NCI-H526 (cell line): ENCODE measurements around the gene JAM3.
"Not testable (repeated sequence)": the region's sequence is repeated elsewhere in the genome, so short reads cannot be mapped to it uniquely, and the experiment has no call there.

Source experiments
- DNase-seq, 2 experiments: peaks; one replicate each; lab custom pipeline; 2025; lab: John Stamatoyannopoulos, UW

The JAM3 gene

DNA sequence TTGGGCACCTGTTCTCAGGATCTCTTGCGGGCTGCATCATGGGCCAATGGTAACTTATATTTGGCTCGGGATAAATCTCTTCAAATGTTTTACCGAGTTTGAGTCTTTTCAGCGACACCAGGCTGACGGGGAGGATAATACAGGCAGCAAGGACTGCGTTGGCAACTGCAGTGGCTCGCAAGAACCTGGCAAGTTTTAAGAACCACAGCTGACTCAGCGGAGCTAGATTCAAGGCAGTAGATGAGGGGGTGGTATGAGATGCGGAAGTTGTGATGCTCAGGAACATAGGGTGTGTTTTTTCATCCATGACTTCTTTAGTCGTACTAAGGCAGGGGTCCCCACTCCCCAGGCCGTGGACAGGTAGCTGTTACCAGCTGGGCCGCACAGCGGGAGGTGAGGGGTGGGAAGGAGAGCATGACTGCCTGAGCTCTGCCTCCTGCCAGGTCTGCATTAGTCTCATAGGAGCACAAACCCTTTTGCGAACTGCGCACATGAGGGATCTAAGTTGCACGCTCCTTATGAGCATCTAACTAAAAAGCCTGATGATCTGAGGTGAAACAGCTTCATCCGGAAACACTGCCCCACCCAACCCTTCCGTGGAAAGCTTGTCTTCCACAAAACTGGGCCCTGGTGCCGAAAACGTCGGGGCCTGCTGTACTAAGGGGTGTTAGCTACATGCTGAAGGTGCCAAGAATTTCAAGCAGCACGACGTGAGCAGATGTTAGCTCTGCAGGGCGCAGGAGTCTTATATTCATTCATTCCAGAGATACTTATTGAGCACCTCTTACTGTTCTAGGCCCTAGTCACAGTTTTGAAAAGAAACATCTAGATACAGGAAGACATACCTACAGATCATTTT, 6.4 kb upstream of the JAM3 start:
- no peak for DNase-seq

DNA sequence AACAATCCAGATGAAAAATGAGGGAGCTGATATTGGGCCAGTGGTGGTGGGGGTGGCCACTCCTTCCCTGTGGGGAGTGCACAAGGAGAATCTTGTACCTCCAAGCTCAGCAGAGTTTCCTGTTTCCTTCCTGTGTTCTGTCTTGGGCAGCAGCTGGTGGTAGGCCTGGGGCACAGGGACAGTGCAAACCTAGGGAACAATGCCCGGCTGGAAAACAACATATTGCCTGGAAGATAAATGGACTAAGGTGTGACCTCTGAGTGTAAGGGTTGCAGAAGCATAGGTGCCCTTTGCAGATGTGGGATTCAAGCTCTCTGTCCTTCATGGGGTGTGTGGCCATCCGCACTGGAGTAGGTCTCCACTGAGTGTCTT, 5.8 kb upstream of the JAM3 start:
- no peak for DNase-seq

DNA sequence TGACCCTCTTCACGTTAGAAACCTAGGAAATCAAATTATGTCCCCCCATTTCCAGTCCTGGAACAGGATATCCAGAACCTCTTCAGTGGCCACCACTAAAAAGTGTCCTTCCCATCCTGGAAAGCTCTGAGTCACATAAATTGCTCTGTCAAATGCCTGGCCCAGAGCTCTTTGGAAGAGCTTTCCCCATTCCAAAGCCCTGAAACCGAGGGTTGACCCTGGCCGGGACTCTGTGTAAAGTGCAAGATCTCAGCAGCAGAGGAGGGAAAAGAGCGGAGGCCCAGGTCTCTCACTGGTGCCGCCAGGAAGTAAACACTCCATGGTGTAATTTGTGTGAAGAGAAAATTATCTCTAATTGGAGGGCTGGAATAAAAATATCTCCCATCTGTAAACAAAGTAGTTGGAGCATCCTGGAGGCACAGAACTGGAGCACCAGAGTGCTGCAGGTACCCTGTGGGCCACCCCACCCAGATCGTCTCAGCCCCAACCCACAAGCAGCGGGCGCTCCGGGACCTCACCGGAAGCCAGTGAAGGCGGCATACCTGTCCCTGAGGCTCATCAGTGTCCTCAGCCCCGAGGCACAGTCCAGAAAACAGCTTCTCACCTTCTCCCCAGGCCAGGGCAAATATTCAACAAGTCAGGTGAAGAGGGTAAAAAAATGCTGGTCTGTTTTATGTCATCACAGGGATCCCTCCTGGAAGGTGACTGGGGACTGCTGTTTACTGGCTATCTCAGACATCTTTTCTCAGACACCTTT, 4.7 kb upstream of the JAM3 start:
- peak in 1 of 2 experiments; percentile 39 for DNase-seq

DNA sequence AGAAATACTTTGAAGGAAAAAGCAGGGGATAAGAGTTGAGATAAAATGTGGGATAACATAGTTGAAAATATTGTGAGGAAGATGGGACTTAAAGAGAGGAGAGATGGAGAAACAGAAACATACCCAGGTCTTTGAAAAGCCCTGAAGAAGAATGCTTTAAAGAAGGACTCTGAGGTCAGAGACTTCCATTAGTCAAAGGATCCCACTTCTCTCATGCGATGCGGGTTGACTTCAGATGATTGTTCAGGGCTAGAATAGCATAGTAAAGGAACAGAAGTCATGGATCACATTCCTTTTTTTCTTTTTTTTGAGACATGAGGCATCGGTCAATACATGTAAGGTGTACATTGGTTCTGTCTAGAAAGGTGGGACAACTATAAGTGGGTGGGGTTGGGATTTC, 3.5 kb upstream of the JAM3 start:
- DNase-seq = no peak

DNA sequence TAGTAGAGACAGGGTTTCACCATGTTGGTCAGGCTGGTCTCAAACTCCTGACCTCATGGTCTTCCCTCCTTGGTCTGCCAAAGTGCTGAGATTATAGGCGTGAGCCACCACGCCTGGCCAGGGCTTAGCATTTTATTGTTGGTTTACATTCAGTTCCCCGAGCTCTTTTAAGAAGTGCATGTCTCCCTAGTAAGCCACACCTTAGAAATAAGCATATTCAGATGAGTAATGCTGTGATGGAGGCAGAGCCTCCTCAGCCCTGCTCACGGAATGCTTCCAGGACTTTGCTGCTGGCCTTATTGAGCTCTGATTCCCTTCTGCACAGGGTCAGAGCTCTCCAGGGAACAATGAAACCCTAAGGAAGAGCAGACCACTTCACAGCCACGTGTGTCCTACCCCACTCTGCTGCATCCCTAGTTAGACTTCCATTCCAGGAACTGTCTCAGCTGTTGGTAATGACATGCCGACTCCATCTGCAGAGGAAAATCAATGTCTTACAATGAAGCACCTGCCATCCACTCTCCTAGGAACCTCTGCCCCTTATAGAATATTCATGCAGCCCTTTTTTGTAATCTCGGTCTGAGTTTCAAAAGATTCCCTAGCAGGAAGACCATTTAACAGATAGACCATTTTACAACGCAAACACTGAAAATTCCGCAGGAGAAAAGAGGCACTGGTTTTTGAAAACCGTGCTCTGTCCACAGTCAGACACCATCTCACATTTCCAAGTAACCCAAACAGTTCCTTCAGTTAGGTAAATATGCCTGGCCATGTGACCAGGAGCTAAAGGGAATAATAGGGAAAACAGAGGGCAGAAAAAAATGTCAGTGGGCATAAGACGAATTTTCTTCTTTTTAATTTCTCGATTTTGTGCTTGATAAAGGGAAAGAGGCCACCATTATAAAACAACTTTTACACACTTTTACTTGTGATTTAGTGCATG, 1.7 kb upstream of the JAM3 start:
- peak; percentile 82 to 89 for DNase-seq

DNA sequence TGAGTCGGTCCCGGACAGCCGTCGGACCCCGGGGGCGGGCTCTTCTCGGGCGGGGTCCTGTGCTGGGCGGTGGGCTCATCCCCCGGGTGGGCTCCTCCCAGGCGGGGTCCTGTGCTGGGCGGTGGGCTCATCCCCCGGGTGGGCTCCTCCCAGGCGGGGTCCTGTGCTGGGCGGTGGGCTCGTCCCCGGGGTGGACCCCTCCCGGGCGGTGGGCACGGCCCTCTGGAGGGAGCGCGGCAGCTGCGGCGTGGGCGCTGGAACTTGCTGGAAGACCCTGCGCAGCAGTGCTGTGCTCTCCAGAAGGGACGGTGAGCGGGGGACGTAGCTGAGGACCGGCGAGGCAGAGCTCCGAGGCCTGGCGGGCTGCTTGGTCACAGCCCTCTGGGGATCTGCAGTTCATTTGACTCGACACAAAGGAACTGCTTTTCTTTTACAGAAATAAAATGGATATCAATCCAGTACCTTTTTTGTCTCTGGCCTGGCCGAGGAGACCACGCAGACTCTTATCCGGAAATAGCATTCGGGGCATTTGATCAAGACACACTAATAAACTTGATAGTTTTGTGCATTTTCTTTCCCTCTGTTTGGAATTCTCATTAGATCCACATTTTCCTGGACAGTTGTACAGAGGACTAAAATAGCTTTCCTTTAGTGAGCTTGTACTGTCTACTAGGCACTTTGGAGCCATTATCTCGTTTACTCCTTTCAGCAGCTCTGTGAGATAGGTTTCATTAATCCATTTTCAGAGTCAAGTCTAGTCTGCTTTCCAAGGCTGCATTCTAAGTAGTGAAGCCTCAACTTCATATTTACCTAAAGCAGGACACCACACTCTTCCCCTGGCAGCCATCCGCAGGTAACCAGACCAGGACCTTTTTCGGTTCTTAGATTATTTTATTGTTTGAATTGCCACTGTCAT, 812 bp downstream of the JAM3 start:
- DNase-seq = peak; percentile 40 to 85

DNA sequence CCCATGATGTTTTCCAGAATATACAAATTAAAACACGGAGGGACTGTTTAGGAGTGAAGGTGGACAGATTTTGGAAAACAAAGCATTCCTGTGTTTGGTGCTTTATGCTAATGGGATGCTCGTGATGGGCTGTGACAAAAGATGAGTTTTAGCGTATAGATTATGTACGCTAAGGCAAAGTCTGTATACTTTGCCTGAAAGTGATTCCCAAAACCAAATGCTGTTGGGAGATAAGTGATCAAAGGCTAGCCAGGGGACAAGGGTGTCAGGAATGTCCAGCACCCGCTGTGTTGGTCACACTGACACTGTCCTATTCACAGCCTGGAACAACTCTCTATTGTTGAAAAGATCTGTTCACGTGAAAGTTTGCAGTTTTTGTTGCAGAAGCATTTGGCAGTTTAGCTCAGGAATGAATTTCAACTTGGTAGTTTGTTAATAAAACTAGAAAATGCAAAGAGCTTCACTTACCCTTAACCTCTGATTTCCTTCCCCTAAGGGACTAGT, 1.5 kb downstream of the JAM3 start:
- DNase-seq = peak; percentile 70 to 72

DNA sequence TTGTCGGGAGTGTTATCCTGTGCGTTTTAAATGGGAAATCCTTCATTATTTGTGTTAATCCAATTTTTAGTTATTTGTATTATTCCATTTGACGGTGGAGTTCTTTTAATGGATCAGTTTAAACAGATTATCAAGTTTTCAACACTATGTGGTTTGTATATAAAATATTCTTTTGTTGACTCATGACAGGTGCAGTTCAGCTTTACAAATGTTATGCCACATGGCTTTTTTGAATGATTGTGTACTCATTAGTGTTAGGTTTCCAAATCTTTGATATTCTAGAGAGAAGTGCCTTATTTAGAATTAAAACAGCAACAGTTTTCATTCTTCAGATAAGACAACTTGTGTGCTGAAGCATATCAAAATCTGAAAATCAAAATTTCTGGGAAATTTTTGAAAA, 2.4 kb downstream of the JAM3 start:
- DNase-seq = peak; percentile 73 to 75

DNA sequence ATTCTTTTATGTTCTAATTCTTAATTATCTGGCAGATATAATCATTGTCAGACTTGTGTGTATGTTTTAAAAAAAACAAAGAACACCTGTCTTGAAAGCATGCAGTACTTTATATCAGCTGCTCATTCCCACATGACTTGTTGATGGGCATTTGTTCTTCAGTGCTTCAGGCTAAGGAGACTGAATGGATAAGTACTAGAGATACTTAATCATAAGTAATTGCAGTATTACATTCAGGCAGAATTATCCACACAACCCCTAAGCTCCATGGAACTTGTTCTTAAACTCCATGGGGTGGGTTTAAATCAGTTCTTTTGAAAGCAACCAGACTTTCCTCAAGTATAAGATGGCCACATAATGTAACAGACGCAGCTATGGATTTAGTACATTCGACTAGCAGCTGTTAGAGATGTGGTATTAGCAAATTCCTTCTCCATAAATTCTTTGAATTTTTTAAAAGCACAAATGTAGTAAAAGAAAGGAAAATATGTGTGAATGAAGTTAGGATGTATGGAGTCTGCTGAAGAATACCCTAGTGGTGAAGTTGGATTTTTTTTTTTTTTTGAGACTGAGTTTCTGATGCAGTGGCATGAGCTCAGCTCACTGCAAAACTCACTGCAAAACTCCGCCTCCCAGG, 3.0 kb downstream of the JAM3 start:
- DNase-seq = peak in 1 of 2 experiments; percentile 42

DNA sequence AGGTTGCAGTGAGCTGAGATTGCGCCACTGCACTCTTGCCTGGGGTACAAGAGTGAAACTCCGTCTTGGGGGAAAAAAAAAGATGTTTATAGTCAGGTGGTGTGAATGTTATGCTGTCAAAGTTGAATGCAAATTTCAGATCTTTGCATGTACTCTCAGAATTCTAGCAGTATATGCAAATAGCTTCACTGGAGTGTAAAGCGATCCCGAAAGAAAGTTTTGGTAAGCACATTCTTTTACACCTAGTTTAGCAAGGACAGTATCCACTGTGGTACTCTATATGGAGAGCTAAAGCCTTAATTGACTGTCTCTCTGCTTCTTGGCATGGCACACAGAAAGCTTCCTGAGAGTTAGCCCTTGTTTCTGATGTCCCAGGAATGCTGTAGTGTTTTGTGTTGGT, 4.0 kb downstream of the JAM3 start:
- DNase-seq = peak; percentile 95 to 96

DNA sequence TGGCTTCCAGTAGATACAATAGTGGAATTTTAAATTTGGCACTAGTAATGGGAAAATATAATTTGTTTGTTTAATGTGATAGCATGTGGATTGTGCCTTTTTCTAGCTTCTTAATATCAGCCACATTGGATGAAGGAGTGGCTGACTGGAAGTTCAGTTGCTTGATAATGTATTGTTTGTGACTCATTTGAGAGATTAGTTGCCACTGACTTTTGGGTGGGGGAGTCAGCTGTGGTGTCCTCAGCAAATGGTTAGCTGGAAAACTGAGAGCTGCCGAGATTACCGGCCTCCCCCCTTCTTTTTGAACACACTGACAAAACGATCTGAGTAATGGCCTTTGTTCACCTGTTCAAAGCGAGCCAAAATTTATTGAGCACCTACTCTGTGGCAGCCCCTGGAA, 5.5 kb downstream of the JAM3 start:
- DNase-seq = no peak

DNA sequence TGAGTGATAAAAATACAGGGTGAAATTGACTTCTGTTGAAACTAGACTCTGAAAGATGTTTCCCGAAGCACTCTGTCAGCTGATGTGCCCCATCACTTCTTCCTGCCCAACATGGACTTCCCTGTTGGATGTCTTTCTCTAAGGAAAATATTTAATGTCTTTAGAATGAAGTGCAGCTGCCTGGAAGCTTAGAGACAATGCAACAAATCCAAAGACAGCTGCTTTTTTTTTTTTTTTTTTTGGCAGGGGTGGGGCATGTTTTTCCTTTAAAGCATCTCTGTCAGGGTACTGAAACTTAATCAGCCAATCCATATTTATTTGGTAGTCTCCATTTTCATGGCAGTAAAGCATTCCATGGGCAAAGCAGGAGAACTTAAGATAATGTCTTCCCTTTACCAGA, 5.9 kb downstream of the JAM3 start:
- DNase-seq = no peak

DNA sequence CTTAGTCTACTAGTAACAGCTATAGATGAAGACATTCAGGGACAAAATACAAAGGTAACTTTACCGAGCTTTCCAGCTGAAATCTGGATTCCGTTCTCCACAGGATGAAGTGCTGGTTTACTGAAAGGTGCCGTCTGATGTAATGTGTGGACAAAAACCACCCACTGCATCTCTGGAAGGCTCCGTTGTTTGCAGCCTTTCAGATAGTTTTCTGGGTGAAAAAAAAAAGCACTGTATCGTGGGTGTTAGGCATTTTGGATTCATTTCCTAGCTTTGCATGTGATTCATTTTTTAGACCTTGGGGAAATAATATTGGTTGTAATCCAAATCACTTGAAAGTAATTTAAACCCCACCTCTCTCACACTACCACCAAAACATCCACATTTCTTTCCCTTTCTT, 10.4 kb downstream of the JAM3 start:
- no peak for DNase-seq

DNA sequence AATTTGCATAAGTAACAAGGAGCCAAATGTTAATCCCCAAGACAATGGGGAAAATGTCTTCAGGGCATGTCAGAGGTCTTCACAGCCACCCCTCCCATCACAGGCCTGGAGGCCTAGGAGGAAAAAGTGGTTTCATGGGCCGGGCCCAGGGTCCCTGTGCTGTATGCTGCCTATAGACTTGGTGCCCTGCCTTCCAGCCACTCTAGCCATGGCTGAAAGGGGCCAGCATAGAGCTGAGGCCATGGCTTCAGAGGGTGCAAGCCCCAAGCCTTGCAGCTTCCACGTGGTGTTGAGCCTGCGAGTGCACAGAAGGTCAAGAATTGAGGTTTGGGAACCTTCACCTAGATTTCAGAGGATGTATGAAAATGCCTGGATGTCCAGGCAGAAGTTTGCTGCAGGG, 12.4 kb downstream of the JAM3 start:
- DNase-seq = not testable (repeated sequence)

DNA sequence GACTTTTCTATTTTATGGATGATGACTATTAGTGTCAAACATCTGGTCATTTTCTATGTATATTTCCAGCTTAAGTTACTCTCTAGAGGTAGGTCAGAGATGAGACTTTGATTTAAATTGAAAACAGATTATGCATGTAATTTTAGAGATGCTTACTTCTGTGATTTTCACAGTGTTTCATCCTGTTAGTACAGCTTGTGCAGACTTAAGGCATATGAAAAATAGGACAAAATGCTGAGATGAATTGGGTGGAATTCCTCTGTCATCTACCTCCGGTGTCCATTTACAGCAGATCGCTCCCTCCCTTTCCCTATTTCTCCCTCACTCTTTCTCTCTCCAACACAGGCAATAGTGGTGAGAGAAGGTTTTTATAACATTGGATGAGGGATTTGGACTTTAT, 14.1 kb downstream of the JAM3 start:
- DNase-seq = no peak

DNA sequence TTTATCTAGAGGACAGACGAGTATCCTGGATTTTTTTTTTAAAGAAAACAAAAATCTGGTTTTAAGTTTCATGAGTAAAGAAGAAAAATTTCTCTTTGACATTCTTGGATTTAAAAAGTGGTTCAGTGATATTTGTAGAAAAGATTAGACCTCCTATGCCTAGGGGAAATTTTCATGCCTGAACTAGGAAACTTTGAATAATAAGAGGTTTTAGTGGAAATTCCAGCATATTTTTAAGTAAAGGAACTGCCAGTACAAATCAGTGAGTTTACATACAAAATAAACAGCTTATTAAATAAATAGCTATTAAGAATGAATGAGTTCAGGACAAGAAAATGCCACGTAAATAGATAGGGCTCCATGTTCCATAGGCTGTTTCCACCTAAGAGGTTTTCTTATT, 17.5 kb downstream of the JAM3 start:
- no peak for DNase-seq

DNA sequence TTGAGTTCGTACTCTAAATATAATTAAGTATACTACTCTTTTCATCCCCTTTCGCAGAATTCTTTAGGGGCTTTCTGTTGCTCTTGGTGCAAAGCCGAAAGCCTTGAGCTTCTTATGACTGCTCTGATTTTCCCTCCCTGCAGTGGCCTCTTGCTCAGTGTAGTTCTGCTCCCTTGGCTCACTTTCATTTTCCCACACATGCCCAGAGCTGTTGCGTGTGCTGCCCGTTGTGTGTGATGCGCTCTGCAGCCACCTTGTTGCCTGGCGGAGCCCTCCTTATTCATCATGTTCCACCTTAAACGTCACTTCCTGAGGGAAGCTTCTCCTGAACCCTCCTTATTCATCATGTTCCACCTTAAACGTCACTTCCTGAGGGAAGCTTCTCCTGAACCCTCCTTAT, 23.1 kb downstream of the JAM3 start:
- DNase-seq = not testable (repeated sequence)

DNA sequence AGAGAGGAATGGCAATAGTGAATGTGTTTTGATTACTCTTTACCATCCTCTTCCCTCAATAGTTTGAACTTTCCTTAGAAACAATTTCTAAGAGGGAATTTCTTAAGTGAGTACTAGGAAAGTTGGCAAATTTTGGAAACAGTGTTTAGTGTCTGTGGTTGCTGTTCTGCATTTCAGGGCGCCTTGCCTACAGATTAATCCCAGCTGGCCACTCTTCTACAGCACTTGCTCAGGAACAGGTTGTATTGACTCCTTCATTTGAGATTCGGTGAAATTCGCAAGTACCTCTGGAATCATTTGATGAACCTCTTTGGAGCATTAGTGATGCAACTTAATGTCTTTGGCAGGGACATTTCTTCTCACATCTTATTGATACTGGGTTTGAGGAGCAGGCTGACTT, 28.3 kb downstream of the JAM3 start:
- DNase-seq = no peak

DNA sequence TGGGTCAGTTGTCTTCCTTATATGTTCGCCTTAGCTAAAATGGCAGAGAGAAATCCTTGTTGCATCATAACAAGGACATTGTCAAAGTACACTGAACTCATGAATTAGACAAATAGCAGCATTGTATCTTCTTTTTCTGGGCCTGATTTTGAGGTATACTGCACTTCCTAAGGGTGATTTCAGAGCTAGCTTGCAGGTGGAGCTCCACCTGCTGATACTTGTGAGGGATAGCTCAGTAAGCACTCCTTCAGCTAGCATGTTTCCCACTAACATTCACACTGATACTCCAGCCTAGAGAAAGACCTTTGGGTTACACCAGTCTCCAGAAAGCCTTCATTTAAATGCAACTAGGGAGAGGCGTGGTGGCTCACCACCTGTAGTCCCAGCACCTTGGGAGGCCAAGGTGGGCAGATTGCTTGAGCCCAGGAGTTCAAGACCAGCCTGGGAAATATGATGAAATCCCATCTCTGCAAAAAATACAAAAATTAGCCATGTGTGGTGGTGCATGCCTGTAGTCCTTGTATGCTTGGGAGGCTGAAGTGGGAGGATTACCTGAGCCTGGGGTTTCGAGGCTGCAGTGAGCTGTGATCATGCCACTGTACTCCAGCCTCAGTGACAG, 29.8 kb downstream of the JAM3 start:
- DNase-seq = peak; percentile 77 to 90

DNA sequence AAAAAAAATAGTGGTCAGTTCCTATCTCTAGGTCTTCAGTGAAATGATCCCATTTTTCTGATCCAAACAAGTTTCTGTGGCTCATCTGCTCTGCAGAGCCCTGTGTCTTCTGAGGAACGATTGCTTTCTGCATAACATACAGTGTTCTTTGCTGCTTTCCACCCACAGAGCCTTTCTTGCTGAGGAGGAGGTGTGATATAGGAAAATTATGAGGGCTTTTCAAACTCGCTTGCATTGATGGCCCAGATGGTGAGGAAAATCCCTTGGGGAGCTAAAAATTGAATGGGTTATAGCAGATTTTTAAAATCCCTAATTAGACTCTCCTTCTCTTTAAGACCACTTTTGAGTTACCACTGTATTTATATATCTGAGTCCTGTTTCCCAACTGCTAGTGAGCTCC, 31.3 kb downstream of the JAM3 start:
- DNase-seq = no peak
